Endothelial cell of umbilical vein (primary cell): ENCODE measurements around the gene PGAP6. TPM values are rescaled to one million over a fixed set of nuclear protein-coding genes. Genes with fewer than 3 reads are reported as not detected.

Experiments
- polyA plus RNA-seq, 4 experiments: library from polyadenylated mRNA; depleted of rRNA in 3 of 4; stranded (reverse) in 3 of 4; unstranded in 1 of 4; fragments of >200 nt; gene quantifications; 2 replicates each; pipeline versions ENCODE4 v1.2.1 to v1.2.3, GENCODE V29; 2011 to 2012; ENCODE audit warnings: missing spikeins in 1 of 4
- total RNA-seq: library from RNA; stranded (reverse); gene quantifications from 2 replicates; pipeline ENCODE4 v1.2.3, GENCODE V29; 2021

The PGAP6 gene
- total and polyA plus RNA-seq, 2 donors (not counting 3 experiments of a cell fraction or from before 2014, with no cell fraction given): 89.8 to 365 TPM

Other genes starting within 250 kb of the PGAP6 start
- 36.3 and 40.4 TPM in 2 replicates for gene NPRL3, start 243.3 kb downstream of the PGAP6 start, total RNA-seq
- gene NPRL3, start 243.3 kb downstream of the PGAP6 start, polyA plus RNA-seq: 19.3 and 22.4 TPM in 2 replicates
- not detected in 2 replicates for gene HBZ, start 229.3 kb downstream of the PGAP6 start, total RNA-seq
- not detected in 2 replicates for gene HBZ, start 229.3 kb downstream of the PGAP6 start, polyA plus RNA-seq
- not detected in 2 replicates for gene HBM, start 216.0 kb downstream of the PGAP6 start, total RNA-seq
- gene HBM, start 216.0 kb downstream of the PGAP6 start, polyA plus RNA-seq: not detected in 2 replicates
- gene HBA2, start 209.1 kb downstream of the PGAP6 start, total RNA-seq: not detected in 2 replicates
- not detected in 2 replicates for gene HBA2, start 209.1 kb downstream of the PGAP6 start, polyA plus RNA-seq
- not detected in 2 replicates for gene HBA1, start 205.3 kb downstream of the PGAP6 start, total RNA-seq
- gene HBA1, start 205.3 kb downstream of the PGAP6 start, polyA plus RNA-seq: not detected in 2 replicates
- gene HBQ1, start 201.5 kb downstream of the PGAP6 start, total RNA-seq: not detected in 2 replicates
- gene HBQ1, start 201.5 kb downstream of the PGAP6 start, polyA plus RNA-seq: 0.75 and 2.5 TPM in 2 replicates
- gene LUC7L, start 152.5 kb downstream of the PGAP6 start, total RNA-seq: 86.6 and 94.7 TPM in 2 replicates
- 57.6 and 75.4 TPM in 2 replicates for gene LUC7L, start 152.5 kb downstream of the PGAP6 start, polyA plus RNA-seq
- gene FAM234A, start 147.2 kb downstream of the PGAP6 start, total RNA-seq: 70.4 and 73.1 TPM in 2 replicates
- gene FAM234A, start 147.2 kb downstream of the PGAP6 start, polyA plus RNA-seq: 89.4 and 98.8 TPM in 2 replicates
- 3.0 and 5.5 TPM in 2 replicates for gene RGS11, start 106.0 kb downstream of the PGAP6 start, total RNA-seq
- gene RGS11, start 106.0 kb downstream of the PGAP6 start, polyA plus RNA-seq: 4.9 and 7.2 TPM in 2 replicates
- gene ARHGDIG, start 101.4 kb downstream of the PGAP6 start, total RNA-seq: 0.93 and 1.9 TPM in 2 replicates
- gene ARHGDIG, start 101.4 kb downstream of the PGAP6 start, polyA plus RNA-seq: 2.2 and 3.8 TPM in 2 replicates
- gene PDIA2, start 98.8 kb downstream of the PGAP6 start, total RNA-seq: 0.99 TPM in 1 of 2 replicates, not detected in the other
- 0.63 and 0.75 TPM in 2 replicates for gene PDIA2, start 98.8 kb downstream of the PGAP6 start, polyA plus RNA-seq
- gene AXIN1, start 29.3 kb downstream of the PGAP6 start, total RNA-seq: 21.1 and 21.9 TPM in 2 replicates
- gene AXIN1, start 29.3 kb downstream of the PGAP6 start, polyA plus RNA-seq: 8.0 and 8.3 TPM in 2 replicates
- gene MRPL28, start 11.4 kb downstream of the PGAP6 start, total RNA-seq: 86.3 and 104 TPM in 2 replicates
- gene MRPL28, start 11.4 kb downstream of the PGAP6 start, polyA plus RNA-seq: 180 and 198 TPM in 2 replicates
- 166 and 170 TPM in 2 replicates for gene NME4, start 15.2 kb upstream of the PGAP6 start, total RNA-seq
- 264 and 412 TPM in 2 replicates for gene NME4, start 15.2 kb upstream of the PGAP6 start, polyA plus RNA-seq
- 23.1 and 28.3 TPM in 2 replicates for gene DECR2, start 19.9 kb upstream of the PGAP6 start, total RNA-seq
- gene DECR2, start 19.9 kb upstream of the PGAP6 start, polyA plus RNA-seq: 46.5 and 61.7 TPM in 2 replicates
- gene RAB11FIP3, start 43.7 kb upstream of the PGAP6 start, total RNA-seq: 64.9 and 75.9 TPM in 2 replicates
- 19.3 and 20.5 TPM in 2 replicates for gene RAB11FIP3, start 43.7 kb upstream of the PGAP6 start, polyA plus RNA-seq
- 65.0 and 70.1 TPM in 2 replicates for gene CAPN15, start 145.7 kb upstream of the PGAP6 start, total RNA-seq
- 33.9 and 48.6 TPM in 2 replicates for gene CAPN15, start 145.7 kb upstream of the PGAP6 start, polyA plus RNA-seq
- not detected in 2 replicates for gene PRR35, start 178.4 kb upstream of the PGAP6 start, total RNA-seq
- not detected in 2 replicates for gene PRR35, start 178.4 kb upstream of the PGAP6 start, polyA plus RNA-seq
- 0.30 and 0.73 TPM in 2 replicates for gene NHLRC4, start 185.0 kb upstream of the PGAP6 start, total RNA-seq
- 0.94 and 0.96 TPM in 2 replicates for gene NHLRC4, start 185.0 kb upstream of the PGAP6 start, polyA plus RNA-seq
- 56.8 and 67.7 TPM in 2 replicates for gene PIGQ, start 188.0 kb upstream of the PGAP6 start, total RNA-seq
- 66.9 and 82.9 TPM in 2 replicates for gene PIGQ, start 188.0 kb upstream of the PGAP6 start, polyA plus RNA-seq
- gene RAB40C, start 208.1 kb upstream of the PGAP6 start, total RNA-seq: 16.7 and 18.8 TPM in 2 replicates
- gene RAB40C, start 208.1 kb upstream of the PGAP6 start, polyA plus RNA-seq: 12.4 and 16.3 TPM in 2 replicates
- gene WFIKKN1, start 249.0 kb upstream of the PGAP6 start, total RNA-seq: 0.28 and 0.40 TPM in 2 replicates
- 0.03 and 0.06 TPM in 2 replicates for gene WFIKKN1, start 249.0 kb upstream of the PGAP6 start, polyA plus RNA-seq